ENCODE data around the gene CREBRF. TPM values are rescaled to one million over a fixed set of nuclear protein-coding genes. Genes with fewer than 3 reads are reported as not detected.

The CREBRF gene
- total RNA-seq, 4 donors from 2014 or later, result 24.3 to 40.6 (median 32.3) TPM

- H3K4me1 ChIP-seq, result peaks cover 0 to 22% (median 0%) of the 10 kb centered on the region in 4 donors
- H3K9me3 ChIP-seq, result no peaks in the 10 kb centered on the region
- peak in 1 of 3 donors; percentile 4 for TF ChIP-seq POLR2AphosphoS5 (IDR thresholded peaks at IDR 0.05)
- no peak for TF ChIP-seq EP300 (IDR thresholded peaks at IDR 0.05; ENCODE audit: low read depth)
- TF ChIP-seq CTCF (IDR thresholded peaks at IDR 0.05), result no peak
- TF ChIP-seq POLR2A (IDR thresholded peaks at IDR 0.05), result no peak
- 84 to 86% methylated on average over 15 to 24 of the region's 24 CpGs for WGBS, 2 donors (ENCODE audit: low coverage in 1 of 2)
- H3K27me3 ChIP-seq, result no peaks in the 10 kb centered on the region
- in situ Hi-C loops (cut with MboI; ENCODE audit: low pct_ligation_motif_present in 1 of 4, low pct_unique_long_range_greater_than_20kb in 1 of 4, low sequenced_read_pairs in 3 of 4), result no loop called here
- intact Hi-C loops (cut with DNase I; ENCODE audit: low total_unique reads), result no loop called here
- H3K4me3 ChIP-seq, result peak overlapping the region in 1 of 4 donors; percentile 24
- H3K36me3 ChIP-seq, result no peaks in the 10 kb centered on the region
- DNase-seq, result peak; percentile 37
- peak overlapping the region; percentile 63 to 72 (median 68) for H3K27ac ChIP-seq
Observed at GRCh38 chr5:173035904-173036707, 20.0 kb upstream of the CREBRF start.

- in situ Hi-C loops (cut with MboI; ENCODE audit: low pct_ligation_motif_present in 1 of 4, low pct_unique_long_range_greater_than_20kb in 1 of 4, low sequenced_read_pairs in 3 of 4), result no loop called here
- no peak overlapping the region for H3K27ac ChIP-seq
- DNase-seq, result no peak
- 89 to 100% methylated on average over 1 to 3 of the region's 3 CpGs for WGBS, 2 donors (ENCODE audit: low coverage in 1 of 2)
- H3K9me3 ChIP-seq, result no peaks in the 10 kb centered on the region
- H3K4me3 ChIP-seq, result no peak overlapping the region
- no peaks in the 10 kb centered on the region for H3K36me3 ChIP-seq
- peaks cover 0 to 22% (median 0%) of the 10 kb centered on the region in 4 donors for H3K4me1 ChIP-seq
- TF ChIP-seq POLR2A (IDR thresholded peaks at IDR 0.05), result no peak
- no peak for TF ChIP-seq POLR2AphosphoS5 (IDR thresholded peaks at IDR 0.05)
- no peak for TF ChIP-seq CTCF (IDR thresholded peaks at IDR 0.05)
- TF ChIP-seq EP300 (IDR thresholded peaks at IDR 0.05; ENCODE audit: low read depth), result no peak
- H3K27me3 ChIP-seq, result no peaks in the 10 kb centered on the region
- intact Hi-C loops (cut with DNase I; ENCODE audit: low total_unique reads), result no loop called here
Observed at GRCh38 chr5:173039188-173039587, 17.0 kb upstream of the CREBRF start.

- TF ChIP-seq POLR2A (IDR thresholded peaks at IDR 0.05) (no peak), CTCF (IDR thresholded peaks at IDR 0.05) (no peak), EP300 (IDR thresholded peaks at IDR 0.05; ENCODE audit: low read depth) (no peak), POLR2AphosphoS5 (IDR thresholded peaks at IDR 0.05) (no peak)
- no peaks in the 10 kb centered on the region for H3K36me3 ChIP-seq
- H3K27me3 ChIP-seq, result no peaks in the 10 kb centered on the region
- H3K27ac ChIP-seq, result no peak overlapping the region
- no peak for DNase-seq
- H3K4me3 ChIP-seq, result no peak overlapping the region
- in situ Hi-C loops (cut with MboI; ENCODE audit: low pct_ligation_motif_present in 1 of 4, low pct_unique_long_range_greater_than_20kb in 1 of 4, low sequenced_read_pairs in 3 of 4), result no loop called here
- 91 to 100% methylated on average over 4 to 5 of the region's 5 CpGs for WGBS, 2 donors (ENCODE audit: low coverage in 1 of 2)
- H3K4me1 ChIP-seq, result peaks cover 0 to 18% (median 0%) of the 10 kb centered on the region in 4 donors
- no peaks in the 10 kb centered on the region for H3K9me3 ChIP-seq
- intact Hi-C loops (cut with DNase I; ENCODE audit: low total_unique reads), result no loop called here
Observed at GRCh38 chr5:173039964-173040363, 16.2 kb upstream of the CREBRF start.

DNA sequence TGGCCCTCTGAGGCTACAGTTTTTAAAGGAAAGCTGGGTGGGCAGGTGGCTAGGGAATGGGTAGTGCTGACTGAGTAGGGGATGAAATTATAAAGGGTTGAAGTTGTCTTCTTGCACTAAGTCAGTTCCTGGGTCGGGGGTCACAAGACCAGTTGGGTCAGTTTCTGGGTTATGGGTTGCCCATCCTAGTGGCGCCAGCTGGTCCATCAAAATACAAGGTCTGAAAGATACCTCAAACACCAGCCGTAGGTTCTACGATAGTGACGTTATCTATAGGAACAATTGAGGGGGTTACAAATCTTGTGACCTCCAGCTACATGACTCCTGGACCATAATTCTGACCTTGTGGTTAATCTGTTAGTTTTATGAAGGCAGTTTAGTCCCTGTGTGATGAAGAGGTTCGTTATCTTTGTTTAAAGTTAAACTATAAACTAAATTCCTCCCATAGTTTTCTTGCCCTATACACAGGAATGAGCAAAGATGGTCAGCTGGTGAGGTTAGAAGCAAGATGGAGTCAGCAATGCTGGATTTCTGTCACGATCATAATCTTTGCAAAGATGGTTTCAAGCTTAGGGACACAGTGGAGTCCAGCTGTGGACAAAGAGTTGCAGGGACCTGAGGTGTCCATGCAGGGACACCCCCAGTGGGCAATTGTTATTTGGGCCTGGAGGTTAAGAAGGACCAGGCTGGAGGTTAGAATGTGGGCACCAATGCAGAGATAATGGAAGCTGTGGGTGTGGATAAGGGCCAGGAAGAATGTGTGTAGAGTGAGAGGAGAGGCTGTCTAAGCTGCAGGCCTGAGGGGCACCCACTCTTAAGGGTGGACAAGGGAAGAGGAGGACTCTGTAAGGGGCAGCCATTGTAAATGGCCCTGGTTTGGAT is 14.0 kb upstream of the CREBRF start:
- H3K27me3 ChIP-seq, result no peaks in the 10 kb centered on the region
- no peak for DNase-seq
- peaks cover 0 to 2% (median 0%) of the 10 kb centered on the region in 4 donors for H3K4me1 ChIP-seq
- no peak overlapping the region for H3K4me3 ChIP-seq
- H3K9me3 ChIP-seq, result no peaks in the 10 kb centered on the region
- no peak overlapping the region for H3K27ac ChIP-seq
- TF ChIP-seq POLR2AphosphoS5 (IDR thresholded peaks at IDR 0.05) (no peak), EP300 (IDR thresholded peaks at IDR 0.05; ENCODE audit: low read depth) (no peak), POLR2A (IDR thresholded peaks at IDR 0.05) (no peak), CTCF (IDR thresholded peaks at IDR 0.05) (no peak)
- 17 to 65% methylated on average over 1 to 7 of the region's 7 CpGs for WGBS, 2 donors (ENCODE audit: low coverage in 1 of 2)
- intact Hi-C loops (cut with DNase I; ENCODE audit: low total_unique reads) (no loop called here), in situ Hi-C loops (cut with MboI; ENCODE audit: low pct_ligation_motif_present in 1 of 4, low pct_unique_long_range_greater_than_20kb in 1 of 4, low sequenced_read_pairs in 3 of 4) (no loop called here)
- no peaks in the 10 kb centered on the region for H3K36me3 ChIP-seq
